Upper lobe of left lung (tissue), 6 donors: ENCODE measurements around the gene ACTN4. TPM values are rescaled to one million over a fixed set of nuclear protein-coding genes. Genes with fewer than 3 reads are reported as not detected.

Source experiments
- ATAC-seq, 2 donors: fragments of 200-7000 bp; cut with Tn5 transposase; one replicate each; pipeline ENCODE4 v1.9.1; 2022; ENCODE audit warnings: mild to moderate bottlenecking in 2 of 2, moderate library complexity in 2 of 2; ENCODE audit not compliant: low FRiP score in 2 of 2
- DNase-seq, 2 donors: peaks; one replicate each; pipeline ENCODE4 v3.0.0-alpha.2; 2019 to 2020
- H3K27ac ChIP-seq, 4 donors: fragments of 200-600 bp; sonication (generic); one replicate each; pipeline ENCODE4 v1.5.1; 2016 to 2019
- H3K27me3 ChIP-seq, 4 donors: fragments of 200-600 bp; sonication (generic); one replicate each; pipeline ENCODE4 v1.5.1; 2017 to 2019
- H3K36me3 ChIP-seq, 4 donors: fragments of 200-600 bp; sonication (generic); one replicate each; pipeline ENCODE4 v1.5.1; 2016 to 2019
- H3K4me1 ChIP-seq, 4 donors: fragments of 200-600 bp; sonication (generic); one replicate each; pipeline ENCODE4 v1.5.1; 2018 to 2019
- H3K4me3 ChIP-seq, 4 donors: fragments of 200-600 bp; sonication (generic); one replicate each; pipeline ENCODE4 v1.5.1; 2017 to 2019; ENCODE audit warnings: mild to moderate bottlenecking in 2 of 4, moderate library complexity in 1 of 4
- H3K9me3 ChIP-seq, 4 donors: fragments of 200-600 bp; sonication (generic); one replicate each; pipeline ENCODE4 v1.5.1; 2018 to 2019
- EP300 ChIP-seq, 4 donors: sonication (generic); formaldehyde crosslinking; IDR thresholded peaks; one replicate each; pipeline ENCODE4 v1.5.1; 2017; ENCODE audit warnings: antibody characterized with exemption in 4 of 4, control low read depth in 2 of 4
- POLR2A ChIP-seq, 4 donors: fragments of 450-650 bp; IDR thresholded peaks; one replicate each; pipeline ENCODE4 v1.5.1; 2016 to 2017; ENCODE audit warnings: antibody characterized with exemption in 4 of 4, mild to moderate bottlenecking in 2 of 4
- POLR2AphosphoS5 ChIP-seq, 2 donors: sonication (generic); formaldehyde crosslinking; IDR thresholded peaks; one replicate each; pipeline ENCODE4 v1.5.1; 2017; ENCODE audit warnings: antibody characterized with exemption in 2 of 2
- WGBS, 2 donors: methylation state at CpG; one replicate each; pipeline ENCODE4 v1.1.5; 2017 to 2018; 5-methylcytosine and 5-hydroxymethylcytosine counted together
- total RNA-seq, 6 donors: library from RNA; depleted of rRNA in 4 of 6; stranded (reverse); fragments of >200 nt in 4 of 6; gene quantifications; one replicate each; pipeline versions ENCODE4 v1.1.0 to v1.2.1, GENCODE V29; 2016 to 2021
- TF ChIP-seq, protein P1 (sequence below), 6 experiments: fragments of 450-650 bp in 4 of 6; fragments of 200-600 bp in 2 of 6; sonication (generic) in 2 of 6; IDR thresholded peaks; one replicate each; pipeline ENCODE4 v1.5.1; 2016 to 2019; ENCODE audit warnings: antibody characterized with exemption in 6 of 6
- donor health status: DM: no; HTN: no; CAD: no; lungs with moderate emphysema.
- donor health status: DM: no; HTN: yes; CAD: no; lungs with severe emphysema.

Gene ACTN4
- total RNA-seq, 6 donors from 2014 or later: 162 to 636 (median 512) TPM

GRCh38 chr19:38676023-38676877 lies 28.8 kb downstream of the ACTN4 start:
- H3K27ac ChIP-seq: peak overlapping the region; percentile 68 to 93 (median 76)
- ATAC-seq (peak; percentile 49 to 55), DNase-seq (peak in 1 of 2 donors; percentile 17)
- 46 to 47% methylated on average over 13 of the region's 13 CpGs for WGBS, 2 donors
- H3K9me3 ChIP-seq: no peaks in the 10 kb centered on the region
- peaks cover 0 to 11% (median 3%) of the 10 kb centered on the region in 4 donors for H3K36me3 ChIP-seq
- TF ChIP-seq EP300 (IDR thresholded peaks at IDR 0.05) (no peak), POLR2AphosphoS5 (IDR thresholded peaks at IDR 0.05) (peak; percentile 15 to 74), POLR2A (IDR thresholded peaks at IDR 0.05) (no peak)
- TF ChIP-seq, protein P1, sequence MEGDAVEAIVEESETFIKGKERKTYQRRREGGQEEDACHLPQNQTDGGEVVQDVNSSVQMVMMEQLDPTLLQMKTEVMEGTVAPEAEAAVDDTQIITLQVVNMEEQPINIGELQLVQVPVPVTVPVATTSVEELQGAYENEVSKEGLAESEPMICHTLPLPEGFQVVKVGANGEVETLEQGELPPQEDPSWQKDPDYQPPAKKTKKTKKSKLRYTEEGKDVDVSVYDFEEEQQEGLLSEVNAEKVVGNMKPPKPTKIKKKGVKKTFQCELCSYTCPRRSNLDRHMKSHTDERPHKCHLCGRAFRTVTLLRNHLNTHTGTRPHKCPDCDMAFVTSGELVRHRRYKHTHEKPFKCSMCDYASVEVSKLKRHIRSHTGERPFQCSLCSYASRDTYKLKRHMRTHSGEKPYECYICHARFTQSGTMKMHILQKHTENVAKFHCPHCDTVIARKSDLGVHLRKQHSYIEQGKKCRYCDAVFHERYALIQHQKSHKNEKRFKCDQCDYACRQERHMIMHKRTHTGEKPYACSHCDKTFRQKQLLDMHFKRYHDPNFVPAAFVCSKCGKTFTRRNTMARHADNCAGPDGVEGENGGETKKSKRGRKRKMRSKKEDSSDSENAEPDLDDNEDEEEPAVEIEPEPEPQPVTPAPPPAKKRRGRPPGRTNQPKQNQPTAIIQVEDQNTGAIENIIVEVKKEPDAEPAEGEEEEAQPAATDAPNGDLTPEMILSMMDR (IDR thresholded peaks at IDR 0.05): peak in 1 of 6 experiments; percentile 8
- H3K4me1 ChIP-seq: peaks cover 80 to 90% (median 82%) of the 10 kb centered on the region in 4 donors
- H3K4me3 ChIP-seq: no peak overlapping the region
- H3K27me3 ChIP-seq: no peaks in the 10 kb centered on the region

- no peak for DNase-seq
- Histone ChIP-seq H3K27ac (peak overlapping the region; percentile 68 to 93 (median 76)), H3K4me3 (no peak overlapping the region), H3K27me3 (no peaks in the 10 kb centered on the region), H3K36me3 (peaks cover 0 to 11% (median 3%) of the 10 kb centered on the region in 4 donors), H3K9me3 (no peaks in the 10 kb centered on the region), H3K4me1 (peaks cover 80 to 91% (median 82%) of the 10 kb centered on the region in 4 donors)
- WGBS, 2 donors: 71 to 73% methylated on average over 11 of the region's 11 CpGs
- no peak for TF ChIP-seq EP300 (IDR thresholded peaks at IDR 0.05)
- TF ChIP-seq POLR2AphosphoS5 (IDR thresholded peaks at IDR 0.05): no peak
- TF ChIP-seq POLR2A (IDR thresholded peaks at IDR 0.05): no peak
- TF ChIP-seq, protein P1 (IDR thresholded peaks at IDR 0.05): no peak
- no peak for ATAC-seq
Measured at GRCh38 chr19:38676878-38677646, 29.6 kb downstream of the ACTN4 start.

DNA sequence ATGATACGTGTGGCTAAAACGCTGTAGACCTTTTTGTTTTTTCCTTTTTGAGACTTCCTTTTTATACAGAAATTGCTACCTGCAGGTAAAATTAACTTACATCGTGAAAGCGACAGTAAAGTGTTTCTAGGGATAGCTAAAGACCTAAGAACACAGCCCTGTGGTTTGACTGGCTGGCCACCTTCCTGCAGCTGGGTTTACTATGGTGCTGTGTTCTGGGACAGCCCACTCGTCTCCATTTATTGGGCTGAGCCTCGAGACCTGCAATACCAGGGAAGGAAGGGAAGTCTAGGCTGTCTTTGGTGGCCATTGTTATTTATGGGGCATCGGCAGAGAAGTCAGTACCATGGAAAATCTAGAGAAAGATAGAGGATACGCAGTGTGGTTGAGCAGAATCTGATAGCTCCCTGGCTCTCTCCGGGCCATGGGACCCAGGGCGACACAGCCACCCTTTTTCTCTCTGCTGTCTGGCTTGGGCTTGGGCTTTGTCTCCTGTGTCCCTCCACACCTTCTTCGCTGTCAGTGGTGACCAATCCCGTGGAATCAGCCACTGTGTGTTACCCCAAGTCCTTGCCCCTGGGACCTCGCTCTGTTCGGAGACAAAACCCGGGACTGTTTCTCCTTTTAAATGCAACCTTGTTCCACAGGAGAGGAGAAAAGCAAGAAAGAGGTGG lies 30.9 kb downstream of the ACTN4 start:
- peaks cover 93 to 96% (median 95%) of the 10 kb centered on the region in 4 donors for H3K4me1 ChIP-seq

GRCh38 chr19:38678891-38679494 lies 31.5 kb downstream of the ACTN4 start:
- Histone ChIP-seq H3K36me3 (peaks cover 0 to 8% (median 3%) of the 10 kb centered on the region in 4 donors), H3K27me3 (no peaks in the 10 kb centered on the region), H3K27ac (peak overlapping the region in 3 of 4 donors; percentile 69 to 93 (median 82)), H3K9me3 (no peaks in the 10 kb centered on the region), H3K4me1 (peaks cover 96 to 100% (median 98%) of the 10 kb centered on the region in 4 donors), H3K4me3 (no peak overlapping the region)
- WGBS, 2 donors: 85 to 91% methylated on average over 7 of the region's 7 CpGs
- no peak for TF ChIP-seq POLR2AphosphoS5 (IDR thresholded peaks at IDR 0.05)
- TF ChIP-seq, protein P1 (IDR thresholded peaks at IDR 0.05): no peak
- TF ChIP-seq EP300 (IDR thresholded peaks at IDR 0.05): no peak
- TF ChIP-seq POLR2A (IDR thresholded peaks at IDR 0.05): no peak
- no peak for DNase-seq
- ATAC-seq: no peak

More for the DNA sequence above, 30.9 kb downstream of the ACTN4 start:
- Histone ChIP-seq H3K27ac (peak overlapping the region; percentile 68 to 93 (median 76)), H3K27me3 (no peaks in the 10 kb centered on the region), H3K4me3 (no peak overlapping the region), H3K9me3 (no peaks in the 10 kb centered on the region), H3K36me3 (peaks cover 0 to 8% (median 3%) of the 10 kb centered on the region in 4 donors)
- 74 to 75% methylated on average over 14 to 15 of the region's 15 CpGs for WGBS, 2 donors
- TF ChIP-seq POLR2AphosphoS5 (IDR thresholded peaks at IDR 0.05) (no peak), EP300 (IDR thresholded peaks at IDR 0.05) (no peak), POLR2A (IDR thresholded peaks at IDR 0.05) (no peak)
- TF ChIP-seq, protein P1 (IDR thresholded peaks at IDR 0.05): no peak
- DNase-seq: no peak
- no peak for ATAC-seq
